Stimulated activated CD4-positive, alpha-beta T cell treated with anti-CD3 and anti-CD28 coated beads, Interleukin-2, amount 100 ng/mL, for 48 hours (primary cell): ENCODE measurements around the gene ARSB.
"Not testable (repeated sequence)": the region's sequence is repeated elsewhere in the genome, so short reads cannot be mapped to it uniquely, and the experiment has no call there.

ENCODE experiments used
- DNase-seq, 2 donors: peaks; one replicate each; pipeline ENCODE4 v3.0.0-alpha.2; 2020

ARSB gene

GRCh38 chr5:78771260-78772205, 213.6 kb downstream of the ARSB start:
- no peak for DNase-seq

GRCh38 chr5:78768781-78769380, 216.2 kb downstream of the ARSB start:
- DNase-seq, result no peak

GRCh38 chr5:78766412-78766762, 218.7 kb downstream of the ARSB start:
- DNase-seq, result no peak

- DNase-seq, result no peak
Observed at GRCh38 chr5:78765756-78766411, 219.2 kb downstream of the ARSB start.

GRCh38 chr5:78765116-78765515, 220.0 kb downstream of the ARSB start:
- DNase-seq, result no peak

GRCh38 chr5:78763659-78764189, 221.4 kb downstream of the ARSB start:
- no peak for DNase-seq

GRCh38 chr5:78762743-78763142, 222.4 kb downstream of the ARSB start:
- not testable (repeated sequence) for DNase-seq

DNA sequence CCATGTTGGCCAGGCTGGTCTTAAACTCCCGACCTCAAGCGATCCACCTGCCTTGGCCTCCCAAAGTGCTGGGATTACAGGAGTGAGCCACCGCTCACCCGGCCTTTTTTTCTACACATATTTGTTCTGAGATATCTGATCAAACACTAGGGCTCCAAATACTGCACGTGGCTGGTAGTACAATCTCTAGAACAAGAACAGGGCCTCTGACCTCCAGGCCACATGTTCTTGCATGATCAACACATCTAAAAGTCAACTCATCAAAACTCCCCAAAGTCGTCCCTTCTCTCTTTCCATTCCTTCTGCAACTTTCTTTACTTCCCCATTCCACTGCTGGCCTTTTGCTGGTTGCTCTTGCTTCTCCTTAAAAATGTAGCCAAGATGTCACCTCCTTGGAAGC, 223.3 kb downstream of the ARSB start:
- DNase-seq, result no peak

GRCh38 chr5:78760770-78761169, 224.3 kb downstream of the ARSB start:
- DNase-seq, result no peak

- no peak for DNase-seq
Observed at GRCh38 chr5:78760366-78760765, 224.7 kb downstream of the ARSB start.

GRCh38 chr5:78758169-78758839, 226.8 kb downstream of the ARSB start:
- DNase-seq, result no peak

- DNase-seq, result no peak
Observed at GRCh38 chr5:78757269-78758053, 227.6 kb downstream of the ARSB start.

- no peak for DNase-seq
Observed at GRCh38 chr5:78756858-78757257, 228.3 kb downstream of the ARSB start.

DNA sequence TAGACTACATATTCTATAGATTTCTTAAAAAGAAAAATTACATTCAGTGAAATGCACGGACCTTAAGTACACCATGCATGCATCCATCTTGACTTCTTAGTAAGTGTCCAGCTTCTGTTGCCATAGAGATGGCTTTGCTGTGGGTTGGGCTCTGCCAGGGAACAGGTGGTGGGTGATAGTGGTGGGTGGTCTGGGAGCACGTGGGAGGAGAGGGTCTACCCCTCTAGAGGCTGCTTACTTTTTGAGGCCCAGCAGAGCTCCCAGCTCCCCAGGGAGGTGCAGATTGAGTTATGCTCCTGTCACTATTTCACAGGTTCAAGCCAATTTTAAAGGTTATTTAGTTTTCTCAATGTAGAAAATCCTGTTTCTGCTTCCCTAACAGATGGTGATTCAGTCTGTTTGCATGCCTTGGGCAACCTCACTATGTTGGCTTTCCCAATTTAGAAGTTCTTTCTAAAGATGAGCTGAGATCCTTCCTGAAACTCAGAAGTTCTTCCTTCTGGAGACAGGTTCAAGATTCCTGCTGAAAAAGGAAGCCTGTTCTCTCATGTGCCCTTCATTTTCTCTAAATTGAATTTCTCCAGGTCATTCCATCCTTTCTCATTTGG, 229.2 kb downstream of the ARSB start:
- no peak for DNase-seq

- no peak for DNase-seq
Observed at GRCh38 chr5:78754655-78755054, 230.5 kb downstream of the ARSB start.

DNA sequence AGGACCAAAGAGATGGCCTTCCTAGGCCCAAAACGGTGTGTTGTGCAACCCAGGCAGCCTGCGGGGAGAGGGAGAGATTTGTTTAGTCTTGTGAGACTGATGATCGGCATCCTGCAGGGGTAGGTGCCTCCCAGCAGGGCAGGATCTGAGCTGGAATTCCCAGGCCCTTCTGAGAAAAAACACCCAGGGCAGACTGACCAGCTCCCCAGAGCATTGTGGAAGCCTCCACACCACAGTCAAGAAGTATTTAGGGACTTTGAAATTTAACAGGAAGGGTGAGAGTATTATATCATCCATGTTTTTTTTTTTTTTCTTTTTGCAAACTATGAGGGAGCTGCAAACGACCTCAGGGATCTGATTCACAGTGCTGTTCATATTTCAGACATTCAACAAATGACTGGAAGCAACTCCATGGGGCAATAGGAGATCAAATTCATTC, 232.0 kb downstream of the ARSB start:
- DNase-seq, result no peak

DNA sequence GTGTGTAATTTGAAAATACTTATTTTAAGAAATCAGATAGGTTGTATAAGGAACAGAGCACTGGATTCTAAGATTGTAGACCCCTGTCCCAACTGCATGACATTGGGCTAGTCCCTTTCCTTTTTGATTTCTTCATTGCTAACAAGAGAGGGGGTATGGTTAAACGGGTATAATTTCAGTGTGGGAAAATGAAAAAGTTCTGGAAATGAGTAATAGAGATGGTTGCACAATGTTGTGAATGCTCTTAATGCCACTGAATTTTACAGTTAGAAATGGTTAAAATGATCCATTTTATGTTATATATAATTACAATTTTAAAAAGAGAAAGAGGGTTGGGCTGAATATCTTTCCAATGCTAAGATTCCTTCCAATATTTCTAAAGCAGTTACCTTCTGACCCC, 233.2 kb downstream of the ARSB start:
- no peak for DNase-seq

- DNase-seq, result no peak
Observed at GRCh38 chr5:78750281-78750680, 234.8 kb downstream of the ARSB start.

- no peak for DNase-seq
Observed at GRCh38 chr5:78747705-78748359, 237.3 kb downstream of the ARSB start.

DNA sequence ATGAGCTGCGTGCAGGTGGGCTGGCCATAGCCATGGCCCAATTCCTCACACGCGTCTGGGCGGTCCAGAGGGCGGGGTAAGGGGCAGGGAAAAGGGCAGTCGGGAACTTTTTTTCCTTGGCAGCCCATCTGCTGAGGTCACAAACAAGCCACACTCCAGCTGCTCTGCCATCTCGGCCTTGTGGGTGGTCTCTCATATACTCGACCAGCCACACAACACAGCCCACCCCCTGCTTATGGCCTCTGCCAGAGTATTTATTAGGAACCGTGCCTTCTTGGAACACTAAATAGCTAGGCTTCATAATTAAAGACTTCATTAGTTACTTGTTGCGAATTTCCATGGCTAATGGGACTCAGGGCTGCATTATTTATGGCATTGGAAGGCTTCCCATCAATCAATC, 238.1 kb downstream of the ARSB start:
- DNase-seq, result no peak
